ENCODE results near the gene HJV. TPM values are rescaled to one million over a fixed set of nuclear protein-coding genes. Genes with fewer than 3 reads are reported as not detected.

The HJV gene
- total and polyA plus RNA-seq, 2 of the 4 experiments (the other 2 are of a cell fraction), result not detected

- Histone ChIP-seq H3K4me1 (ENCODE audit: control insufficient read depth, insufficient read depth, low read length) (peaks cover 14% of the 10 kb centered on the region), H3K4me2 (ENCODE audit: low read depth, low read length) (no peak overlapping the region), H4K8ac (ENCODE audit: low read depth in 2 of 2, low read length in 2 of 2) (no peak overlapping the region), H3K79me1 (ENCODE audit: low read depth in 1 of 2, low read length in 2 of 2) (peaks cover 3 to 10% of the 10 kb centered on the region in 2 experiments), H2AK9ac (replicated peaks; ENCODE audit: low read depth, low read length, poor library complexity) (no peak overlapping the region), H2BK15ac (ENCODE audit: low read depth, low read length) (no peak overlapping the region), H4K5ac (ENCODE audit: low read depth, low read length) (no peak overlapping the region), H2BK120ac (ENCODE audit: low read depth, low read length) (no peak overlapping the region), H2AFZ (replicated peaks; ENCODE audit: low read length, poor library complexity) (no peak overlapping the region), H2AK5ac (ENCODE audit: low read depth, low read length) (no peak overlapping the region), H3K27me3 (ENCODE audit: control insufficient read depth, insufficient read depth, low read length) (no peaks in the 10 kb centered on the region), H3K4me3 (ENCODE audit: insufficient read depth, low read depth, low read length) (no peak overlapping the region), H3K9me3 (ENCODE audit: control insufficient read depth, insufficient read depth, low read length) (no peaks in the 10 kb centered on the region), H3K56ac (ENCODE audit: extremely low read depth, insufficient read depth, low read length) (no peak overlapping the region), H3K9ac (ENCODE audit: low read depth, low read length) (no peak overlapping the region), H3K36me3 (ENCODE audit: control insufficient read depth, insufficient read depth, low read length) (no peaks in the 10 kb centered on the region), H3K14ac (replicated peaks; ENCODE audit: low read depth, low read length) (no peak overlapping the region), H4K20me1 (ENCODE audit: insufficient read depth, low read length) (no peaks in the 10 kb centered on the region), H3K27ac (ENCODE audit: insufficient read depth, low read length) (no peak overlapping the region), H3K23ac (ENCODE audit: low read depth, low read length) (no peak overlapping the region), H3K9me1 (ENCODE audit: insufficient read depth, low read length) (peaks cover 4% of the 10 kb centered on the region; the same call in 1 of the 2 replicates), H2BK5ac (ENCODE audit: low read depth, low read length, poor library complexity, severe bottlenecking) (no peak overlapping the region), H2BK20ac (ENCODE audit: low read depth, low read length) (no peak overlapping the region), H4K91ac (ENCODE audit: insufficient read depth, low read depth, low read length) (no peak overlapping the region), H3K18ac (ENCODE audit: low read depth, low read length) (no peak overlapping the region), H3K4ac (ENCODE audit: low read depth, low read length) (no peak overlapping the region)
- dilution Hi-C loops (cut with HindIII; ENCODE audit: low sequenced_read_pairs, unreplicated experiment), result no loop called here
- DNase-seq (no peak), ATAC-seq (ENCODE audit: low read depth) (no peak)
- no TSS peak for BruUV-seq (replicated peaks)
- in situ Hi-C loops (cut with MboI; ENCODE audit: low sequenced_read_pairs), result loop anchor here (5.0 kb wide), 1 partner anchor 33 kb away; no protein-coding TSS in a partner anchor
- CTCF ChIA-PET, result no interaction called here
- TF ChIP-seq CTCF (conservative IDR thresholded peaks at IDR 0.05; ENCODE audit: low read depth, low read length) (no peak), FOS (IDR thresholded peaks at IDR 0.05; ENCODE audit: low read depth, low read length) (no peak)
- WGBS, 2 experiments (ENCODE audit: extremely low coverage in 2 of 2, insufficient read length in 1 of 2), result no CpG with 5 or more reads among the region's 7 CpGs
- intact Hi-C loops (cut with micrococcal nuclease), result no loop called here
- POLR2A ChIA-PET (ENCODE audit: unreplicated experiment), result no interaction called here
Observed at GRCh38 chr1:145974721-145975120, 46.8 kb downstream of the HJV start.

Measured in IMR-90 (cell line).